ENCODE measurements around the gene CSF1R. TPM values are rescaled to one million over a fixed set of nuclear protein-coding genes. Genes with fewer than 3 reads are reported as not detected.
A peak's percentile ranks its signal among the peaks of the same experiment; 100 is the strongest.

CSF1R gene
- total and polyA plus RNA-seq, 8 donors = 3.0 to 235 (median 25.2) TPM

DNA sequence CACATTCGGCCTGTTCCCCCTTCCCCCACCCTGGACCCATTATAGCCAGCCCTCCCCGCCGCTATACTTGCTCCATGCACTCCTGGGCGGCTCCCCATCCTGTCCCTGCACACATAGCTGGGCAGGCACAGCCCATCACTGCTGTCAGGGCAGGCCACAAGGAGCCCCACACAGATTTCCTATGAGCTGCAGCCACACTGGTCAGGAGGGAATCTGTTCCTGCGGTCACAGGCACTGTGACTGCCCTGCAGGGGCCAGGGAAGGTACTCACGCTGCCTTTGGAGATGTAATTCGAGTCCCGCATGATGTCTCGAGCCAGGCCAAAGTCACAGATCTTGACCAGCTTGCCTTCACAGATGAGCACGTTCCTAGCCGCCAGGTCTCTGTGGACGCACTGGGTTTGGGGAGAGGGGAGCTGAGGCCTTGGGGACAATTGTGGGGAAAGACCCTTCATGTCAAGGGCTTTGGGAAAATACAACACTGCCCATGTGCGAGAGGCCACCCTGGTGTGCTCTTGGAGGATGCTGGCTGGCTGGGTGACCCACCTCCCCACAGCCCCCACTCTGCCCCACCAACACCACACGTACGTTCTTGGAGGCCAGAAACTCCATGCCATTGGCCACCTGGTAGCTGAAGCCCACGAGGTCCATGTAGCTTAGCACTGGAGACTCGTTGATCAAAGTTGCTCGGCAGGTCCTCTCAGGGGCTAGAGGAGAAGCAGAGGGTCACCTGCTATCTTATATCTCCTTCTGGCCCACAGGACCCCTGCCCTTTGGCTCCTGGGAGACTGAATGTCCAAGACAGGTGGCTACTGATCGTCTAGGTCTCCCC, 34.5 kb upstream of the CSF1R start:
- intact Hi-C loops (cut with DNase I; ENCODE audit: low total_unique reads) = no loop called here
- 76 to 86% (median 79%) methylated on average over 15 to 19 of the region's 19 CpGs for WGBS, 5 donors
- no peaks in the 10 kb centered on the region for H3K27me3 ChIP-seq
- H3K4me1 ChIP-seq = peaks cover 0 to 6% (median 0%) of the 10 kb centered on the region in 4 donors
- no peak for DNase-seq
- H3K4me3 ChIP-seq = no peak overlapping the region
- H3K9me3 ChIP-seq = no peaks in the 10 kb centered on the region
- H3K27ac ChIP-seq = no peak overlapping the region
- peaks cover 20 to 96% (median 88%) of the 10 kb centered on the region in 4 donors for H3K36me3 ChIP-seq
- TF ChIP-seq POLR2A (IDR thresholded peaks at IDR 0.05) (no peak), CTCF (IDR thresholded peaks at IDR 0.05) (no peak), EP300 (IDR thresholded peaks at IDR 0.05) (no peak), POLR2AphosphoS5 (IDR thresholded peaks at IDR 0.05) (no peak)

DNA sequence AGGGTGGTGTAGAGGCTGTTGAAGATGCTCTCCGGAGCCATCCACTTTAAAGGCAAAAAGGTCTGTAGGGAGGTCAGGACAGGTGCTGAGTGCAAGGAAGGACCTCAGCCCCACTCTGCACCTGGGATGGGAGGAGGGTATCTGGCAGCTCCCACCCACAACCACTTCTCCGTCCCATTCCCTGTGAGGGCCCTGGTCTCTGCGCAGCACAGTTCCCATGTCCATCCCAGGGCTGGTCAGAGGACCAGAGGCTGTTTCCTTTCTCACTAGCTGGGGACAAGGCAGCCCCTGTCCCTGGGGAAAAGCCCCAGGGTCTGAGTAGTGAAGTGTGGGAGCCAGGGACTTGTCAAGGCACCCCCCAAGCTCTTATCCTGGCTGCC, 33.7 kb upstream of the CSF1R start:
- TF ChIP-seq POLR2AphosphoS5 (IDR thresholded peaks at IDR 0.05) (no peak), POLR2A (IDR thresholded peaks at IDR 0.05) (no peak), EP300 (IDR thresholded peaks at IDR 0.05) (no peak), CTCF (IDR thresholded peaks at IDR 0.05) (no peak)
- no peak overlapping the region for H3K4me3 ChIP-seq
- no peaks in the 10 kb centered on the region for H3K9me3 ChIP-seq
- H3K27me3 ChIP-seq = no peaks in the 10 kb centered on the region
- no peak overlapping the region for H3K27ac ChIP-seq
- no peak for DNase-seq
- intact Hi-C loops (cut with DNase I; ENCODE audit: low total_unique reads) = no loop called here
- 81 to 100% (median 99%) methylated on average over 3 of the region's 3 CpGs for WGBS, 5 donors
- H3K36me3 ChIP-seq = peaks cover 15 to 93% (median 85%) of the 10 kb centered on the region in 4 donors
- H3K4me1 ChIP-seq = peaks cover 0 to 6% (median 0%) of the 10 kb centered on the region in 4 donors

GRCh38 chr5:150119421-150120061, 33.2 kb upstream of the CSF1R start:
- peaks cover 0 to 6% (median 0%) of the 10 kb centered on the region in 4 donors for H3K4me1 ChIP-seq
- intact Hi-C loops (cut with DNase I; ENCODE audit: low total_unique reads) = no loop called here
- DNase-seq = no peak
- H3K4me3 ChIP-seq = no peak overlapping the region
- no peak for TF ChIP-seq EP300 (IDR thresholded peaks at IDR 0.05)
- TF ChIP-seq CTCF (IDR thresholded peaks at IDR 0.05) = no peak
- TF ChIP-seq POLR2A (IDR thresholded peaks at IDR 0.05) = no peak
- no peak for TF ChIP-seq POLR2AphosphoS5 (IDR thresholded peaks at IDR 0.05)
- H3K9me3 ChIP-seq = no peaks in the 10 kb centered on the region
- no peak overlapping the region for H3K27ac ChIP-seq
- no peaks in the 10 kb centered on the region for H3K27me3 ChIP-seq
- 75 to 87% (median 81%) methylated on average over 10 of the region's 10 CpGs for WGBS, 5 donors
- H3K36me3 ChIP-seq = peaks cover 14 to 89% (median 81%) of the 10 kb centered on the region in 4 donors

DNA sequence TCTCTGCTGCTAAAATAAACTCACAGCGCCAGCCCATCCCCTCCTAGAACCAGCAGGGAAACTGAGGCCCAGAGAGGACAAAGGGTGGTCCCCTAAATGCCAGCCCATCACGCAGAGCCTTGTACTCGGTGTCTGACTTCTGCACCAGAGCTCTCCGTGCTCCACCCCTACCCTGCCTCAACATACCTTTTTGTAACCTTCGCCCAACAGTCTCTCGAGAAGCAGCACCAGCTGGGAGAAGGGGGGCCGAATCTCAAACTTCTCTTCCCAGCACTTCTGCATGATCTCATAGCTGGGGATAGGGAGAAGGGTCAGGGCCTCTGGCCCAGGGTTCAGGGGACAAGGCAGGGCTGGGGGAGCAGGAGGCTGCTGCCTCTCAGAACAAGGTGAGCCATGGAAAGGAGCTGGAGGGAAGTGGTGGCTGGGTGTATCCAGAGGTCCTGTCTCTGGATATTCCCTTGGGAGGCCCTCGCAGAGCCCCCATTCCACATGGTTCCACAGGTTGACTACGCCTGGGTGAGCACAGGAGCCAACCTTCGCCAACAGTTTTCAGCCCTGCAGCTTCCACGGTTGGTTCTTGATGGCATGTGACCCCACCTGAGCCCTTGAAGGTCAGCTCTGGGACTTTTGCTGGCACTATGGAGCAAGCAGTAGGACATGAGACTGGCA, 32.3 kb upstream of the CSF1R start:
- Histone ChIP-seq H3K4me1 (peaks cover 0 to 9% (median 0%) of the 10 kb centered on the region in 4 donors), H3K4me3 (no peak overlapping the region), H3K27me3 (no peaks in the 10 kb centered on the region), H3K36me3 (peaks cover 14 to 80% (median 74%) of the 10 kb centered on the region in 4 donors), H3K27ac (no peak overlapping the region), H3K9me3 (no peaks in the 10 kb centered on the region)
- intact Hi-C loops (cut with DNase I; ENCODE audit: low total_unique reads) = no loop called here
- TF ChIP-seq CTCF (IDR thresholded peaks at IDR 0.05) = no peak
- no peak for TF ChIP-seq POLR2A (IDR thresholded peaks at IDR 0.05)
- TF ChIP-seq EP300 (IDR thresholded peaks at IDR 0.05) = no peak
- TF ChIP-seq POLR2AphosphoS5 (IDR thresholded peaks at IDR 0.05) = no peak
- peak in 1 of 2 donors; percentile 21 for DNase-seq
- 84 to 96% (median 91%) methylated on average over 9 to 11 of the region's 11 CpGs for WGBS, 5 donors

Data from stomach (tissue), 9 donors.